Ramos (cell line): ENCODE measurements around the gene SEMA3G.

Experiments
- in situ Hi-C: fragments of 300-500 bp; cut with MboI; formaldehyde crosslinking; loops from one replicate; pipeline ENCODE4 v1.14.3; 2022; ENCODE audit warnings: low sequenced_read_pairs; ENCODE audit not compliant: unreplicated experiment

The SEMA3G gene

DNA sequence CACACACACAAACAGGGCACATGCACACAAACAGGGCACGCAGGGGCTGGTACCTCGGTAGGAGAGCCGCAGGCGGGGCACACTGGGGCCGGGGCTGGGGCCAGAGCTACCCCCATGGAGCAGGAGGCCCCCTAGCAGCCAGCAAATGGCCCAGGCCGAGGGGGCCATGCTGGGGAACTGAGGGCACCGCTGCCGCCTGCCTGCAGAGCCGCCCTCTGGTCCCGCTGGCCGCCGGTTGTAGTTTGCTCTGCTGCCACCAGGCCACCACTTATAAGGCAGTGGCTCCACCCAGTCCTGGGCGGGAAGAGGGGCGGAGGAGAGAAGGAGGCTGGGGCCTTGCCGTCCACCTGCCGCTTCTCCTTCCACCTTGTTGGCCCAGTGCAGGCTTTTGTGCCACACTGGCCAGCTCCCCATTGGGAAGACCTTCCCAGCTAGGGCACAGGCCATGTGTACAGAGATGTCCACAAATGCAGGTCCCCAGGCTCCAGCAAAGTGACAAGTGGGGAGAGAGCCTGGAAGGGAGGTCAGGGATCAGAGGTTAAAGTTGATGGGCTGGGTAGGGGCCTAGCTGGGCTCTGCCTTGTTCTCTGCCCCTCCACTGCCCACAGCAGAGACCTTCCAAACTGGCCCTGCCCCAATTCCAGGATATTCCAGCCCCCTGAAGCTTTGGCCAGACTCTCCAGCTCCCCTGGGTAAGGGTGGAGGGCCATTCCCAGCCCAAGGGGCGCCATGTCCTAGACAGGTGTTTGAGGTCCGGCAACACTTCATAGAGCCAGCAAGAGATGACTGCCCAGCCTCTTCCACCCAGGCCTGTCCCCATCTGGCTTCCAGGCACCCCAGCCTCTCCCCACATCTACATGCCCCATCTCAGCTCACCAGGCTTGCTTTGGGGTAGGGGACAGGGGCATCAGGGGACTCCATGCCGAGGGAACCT lies at the start of gene SEMA3G:
Gene SEMA3G, minus strand, starts transcription at position 244 of the 934 bp plus-strand sequence. Its CDS starts 76 bp downstream, at position 168.
- in situ Hi-C loops: no loop called here

DNA sequence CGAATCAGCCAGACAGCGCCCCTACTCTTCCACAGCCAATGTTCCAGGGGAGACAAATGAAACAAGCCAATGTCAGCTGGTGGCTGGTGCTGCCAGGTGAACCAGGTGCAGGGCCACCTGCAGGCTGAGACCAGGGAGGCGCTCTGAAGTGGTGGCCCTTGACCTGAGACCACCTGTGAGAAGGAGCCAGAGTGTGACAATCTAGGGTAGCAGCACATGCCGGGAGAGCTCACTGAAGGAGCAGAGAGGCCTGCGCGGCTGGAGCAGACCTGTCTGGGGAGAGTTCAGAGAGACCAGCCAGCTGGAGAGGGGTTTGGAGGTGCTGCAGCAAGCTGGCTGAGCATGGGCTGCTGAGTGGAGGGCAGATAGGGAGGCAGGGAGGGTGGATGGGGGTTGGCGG lies 49.5 kb upstream of the SEMA3G start:
- in situ Hi-C loops: no loop called here

DNA sequence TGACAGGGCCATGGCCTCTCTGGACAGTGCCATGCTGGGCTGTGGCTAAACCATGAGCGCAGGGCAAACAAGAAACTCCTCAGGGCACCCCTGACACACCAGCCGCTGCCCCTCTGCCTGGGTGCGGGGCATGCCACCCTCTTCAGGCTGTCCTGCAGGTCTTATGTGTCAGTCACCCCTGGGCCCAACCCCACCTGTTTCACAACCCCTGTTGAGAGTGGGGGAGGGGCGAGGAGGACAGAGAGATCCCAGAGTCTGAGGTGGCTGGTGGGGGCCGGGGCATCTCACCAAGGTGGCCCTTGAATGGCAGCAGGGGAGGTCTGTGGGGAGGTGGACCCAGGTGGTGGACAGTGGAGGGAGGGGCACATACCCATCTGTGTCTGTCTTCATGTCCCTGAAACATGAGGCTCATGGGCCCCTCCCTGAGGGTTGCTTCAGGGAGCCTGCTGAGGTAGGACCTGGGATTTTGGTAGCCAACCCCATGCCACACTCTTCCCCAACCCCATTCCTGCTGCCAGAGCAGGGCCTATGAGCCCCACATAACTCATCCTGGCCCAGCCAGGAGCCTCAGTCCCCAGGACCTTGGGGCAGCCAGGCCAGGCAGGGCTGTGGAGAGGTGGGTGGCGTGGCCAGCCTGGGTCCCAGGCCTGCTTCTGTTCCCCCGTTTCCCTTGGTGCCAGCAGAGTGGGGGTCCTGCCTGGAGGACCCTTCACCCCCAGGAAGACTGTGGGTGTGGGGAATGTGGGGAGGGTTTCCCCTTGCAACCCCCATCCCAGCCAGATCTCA lies 48.5 kb upstream of the SEMA3G start:
- in situ Hi-C loops: no loop called here

DNA sequence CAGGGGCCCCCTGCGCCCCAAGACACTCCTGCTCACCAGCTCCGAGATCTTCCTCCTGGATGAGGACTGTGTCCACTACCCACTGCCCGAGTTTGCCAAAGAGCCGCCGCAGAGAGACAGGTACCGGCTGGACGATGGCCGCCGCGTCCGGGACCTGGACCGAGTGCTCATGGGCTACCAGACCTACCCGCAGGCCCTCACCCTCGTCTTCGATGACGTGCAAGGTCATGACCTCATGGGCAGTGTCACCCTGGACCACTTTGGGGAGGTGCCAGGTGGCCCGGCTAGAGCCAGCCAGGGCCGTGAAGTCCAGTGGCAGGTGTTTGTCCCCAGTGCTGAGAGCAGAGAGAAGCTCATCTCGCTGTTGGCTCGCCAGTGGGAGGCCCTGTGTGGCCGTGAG lies 47.2 kb upstream of the SEMA3G start:
- in situ Hi-C loops: no loop called here

DNA sequence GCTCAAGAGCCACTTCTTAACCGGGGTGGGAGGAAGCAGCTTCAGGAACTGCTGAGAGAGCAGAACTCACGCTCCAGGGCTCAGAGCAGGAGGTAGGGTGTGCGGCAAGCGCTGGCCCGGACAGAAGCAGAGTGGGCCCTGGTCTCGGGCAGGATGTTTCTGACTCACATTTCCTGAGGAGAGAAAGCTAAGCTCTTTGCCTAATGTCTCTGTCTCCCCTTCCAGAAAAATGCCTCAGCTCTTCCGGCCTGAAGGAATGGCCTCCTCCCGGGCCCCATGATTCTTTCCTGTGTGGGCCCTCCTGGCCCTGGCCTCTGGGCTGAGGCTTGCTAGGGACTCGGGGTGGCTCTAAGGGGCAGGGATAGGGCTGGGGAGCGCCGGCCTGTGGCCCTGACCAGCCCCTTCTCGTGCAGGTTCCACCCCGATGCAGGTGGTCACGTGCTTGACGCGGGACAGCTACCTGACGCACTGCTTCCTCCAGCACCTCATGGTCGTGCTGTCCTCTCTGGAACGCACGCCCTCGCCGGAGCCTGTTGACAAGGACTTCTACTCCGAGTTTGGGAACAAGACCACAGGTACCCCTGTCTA lies 46.1 kb upstream of the SEMA3G start:
- in situ Hi-C loops: no loop called here

GRCh38 chr3:52490035-52490938 lies 45.4 kb upstream of the SEMA3G start:
- in situ Hi-C loops: no loop called here

GRCh38 chr3:52489453-52489852 lies 44.5 kb upstream of the SEMA3G start:
- in situ Hi-C loops: no loop called here

DNA sequence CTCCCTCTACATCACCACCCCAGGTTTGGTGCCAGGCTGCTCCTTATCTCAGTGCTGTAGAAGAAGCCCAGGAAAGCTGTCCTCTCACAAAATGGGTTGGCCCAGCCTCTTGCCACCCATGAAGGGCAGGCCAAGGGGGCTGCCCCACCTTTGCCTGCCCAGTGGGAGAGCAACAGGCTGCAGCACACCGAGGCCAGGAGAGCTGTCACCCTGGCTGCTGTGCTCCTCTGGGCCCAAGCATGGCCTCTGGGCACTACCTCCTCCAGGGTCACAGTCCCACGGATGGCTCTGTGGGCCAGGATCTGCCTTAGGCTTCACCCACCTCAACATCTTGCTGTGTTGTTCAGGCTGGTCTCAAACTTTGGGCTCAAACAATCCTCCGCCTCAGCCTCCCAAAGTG lies 43.8 kb upstream of the SEMA3G start:
- in situ Hi-C loops: no loop called here

DNA sequence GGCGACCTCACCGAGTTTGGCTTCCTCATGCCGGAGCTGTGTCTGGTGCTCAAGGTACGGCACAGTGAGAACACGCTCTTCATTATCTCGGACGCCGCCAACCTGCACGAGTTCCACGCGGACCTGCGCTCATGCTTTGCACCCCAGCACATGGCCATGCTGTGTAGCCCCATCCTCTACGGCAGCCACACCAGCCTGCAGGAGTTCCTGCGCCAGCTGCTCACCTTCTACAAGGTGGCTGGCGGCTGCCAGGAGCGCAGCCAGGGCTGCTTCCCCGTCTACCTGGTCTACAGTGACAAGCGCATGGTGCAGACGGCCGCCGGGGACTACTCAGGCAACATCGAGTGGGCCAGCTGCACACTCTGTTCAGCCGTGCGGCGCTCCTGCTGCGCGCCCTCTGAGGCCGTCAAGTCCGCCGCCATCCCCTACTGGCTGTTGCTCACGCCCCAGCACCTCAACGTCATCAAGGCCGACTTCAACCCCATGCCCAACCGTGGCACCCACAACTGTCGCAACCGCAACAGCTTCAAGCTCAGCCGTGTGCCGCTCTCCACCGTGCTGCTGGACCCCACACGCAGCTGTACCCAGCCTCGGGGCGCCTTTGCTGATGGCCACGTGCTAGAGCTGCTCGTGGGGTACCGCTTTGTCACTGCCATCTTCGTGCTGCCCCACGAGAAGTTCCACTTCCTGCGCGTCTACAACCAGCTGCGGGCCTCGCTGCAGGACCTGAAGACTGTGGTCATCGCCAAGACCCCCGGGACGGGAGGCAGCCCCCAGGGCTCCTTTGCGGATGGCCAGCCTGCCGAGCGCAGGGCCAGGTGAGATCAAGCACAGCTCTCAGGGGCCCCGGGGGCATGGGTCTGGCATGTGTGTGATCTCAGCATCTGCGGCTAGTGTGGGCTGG lies 43.1 kb upstream of the SEMA3G start:
- in situ Hi-C loops: no loop called here

- in situ Hi-C loops: no loop called here
Measured at GRCh38 chr3:52487050-52487787, 42.3 kb upstream of the SEMA3G start.

GRCh38 chr3:52484680-52485461 lies 40.0 kb upstream of the SEMA3G start:
- in situ Hi-C loops: no loop called here

- in situ Hi-C loops: no loop called here
Measured at GRCh38 chr3:52483577-52484381, 38.9 kb upstream of the SEMA3G start.

DNA sequence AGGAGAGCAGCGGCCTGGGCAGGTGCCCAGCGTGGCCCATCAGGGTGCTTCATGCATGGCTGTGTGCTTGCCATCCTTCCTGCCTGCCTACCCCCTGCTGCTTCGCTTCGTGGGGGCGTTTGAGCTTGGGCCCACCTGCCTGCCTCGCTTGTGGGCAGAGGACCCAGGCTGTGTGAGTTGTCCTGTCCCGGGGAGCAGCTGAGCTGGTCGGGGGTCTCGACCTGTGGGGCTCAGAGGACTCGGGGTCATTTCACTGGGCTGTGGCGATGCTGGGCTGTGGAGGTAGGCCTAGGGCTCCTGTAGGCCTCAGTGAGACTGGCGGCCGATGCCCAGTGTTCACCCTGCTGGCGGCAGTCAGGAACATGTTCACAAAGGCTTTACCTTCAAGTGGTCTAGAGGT lies 38.2 kb upstream of the SEMA3G start:
- in situ Hi-C loops: no loop called here

DNA sequence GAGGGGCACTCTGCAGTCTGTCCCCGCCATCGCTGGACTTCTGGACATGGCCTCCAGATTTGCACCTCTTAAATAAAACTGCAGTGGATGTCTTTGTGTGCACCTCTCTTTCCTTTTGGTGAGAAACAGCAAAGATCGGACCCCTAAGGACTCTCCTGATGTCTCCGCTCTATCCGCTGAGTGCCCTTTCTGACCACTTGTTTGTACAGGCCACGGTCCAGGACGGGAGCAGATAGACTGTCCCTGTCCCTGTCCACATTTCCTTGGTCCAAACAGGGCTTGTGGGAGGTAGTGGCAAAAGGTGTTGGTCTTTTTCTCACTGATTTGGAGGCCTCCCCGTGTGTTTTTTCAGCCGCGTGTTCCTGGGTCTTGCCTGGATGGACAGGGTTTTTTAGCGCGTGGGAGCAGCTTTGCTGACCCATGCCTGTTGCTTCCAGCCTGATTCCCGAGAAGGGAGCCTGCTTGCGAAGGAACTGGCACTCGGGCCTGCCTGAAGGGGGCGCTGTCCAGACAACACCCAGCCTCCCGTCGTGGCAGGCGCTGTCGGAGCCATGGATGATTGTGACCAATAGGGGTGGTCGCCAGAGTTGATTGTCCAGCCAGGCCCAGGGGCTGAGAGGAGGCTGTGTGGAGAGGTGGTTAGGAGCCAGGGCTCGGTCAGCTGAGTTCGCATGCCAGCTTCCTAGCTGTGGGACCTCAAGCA lies 37.1 kb upstream of the SEMA3G start:
- in situ Hi-C loops: no loop called here

- in situ Hi-C loops: no loop called here
Measured at GRCh38 chr3:52480768-52481715, 36.1 kb upstream of the SEMA3G start.
